Activated naive CD4-positive, alpha-beta T cell treated with anti-CD3 and anti-CD28 coated beads for 36 hours (primary cell): ENCODE results near the gene ERCC6L2. TPM values are rescaled to one million over a fixed set of nuclear protein-coding genes. Genes with fewer than 3 reads are reported as not detected.

ENCODE experiments used
- CTCF ChIA-PET: fragments of 350-600 bp; sonication (Branson Sonifier 250); formaldehyde crosslinking; loops from one replicate; lab custom pipeline; 2021; ENCODE audit warnings: antibody characterized with exemption; lab: Charles Lee
- DNase-seq: peaks from one replicate; pipeline ENCODE4 v3.0.0-alpha.2; 2020
- H3K27ac Mint-ChIP-seq: one replicate; pipeline ENCODE4 v1.8.0; 2021; ENCODE audit warnings: mild to moderate bottlenecking, mixed read lengths
- H3K27me3 Mint-ChIP-seq: one replicate; pipeline ENCODE4 v1.8.0; 2021; ENCODE audit warnings: low read depth, mixed read lengths
- H3K36me3 Mint-ChIP-seq: one replicate; pipeline ENCODE4 v1.8.0; 2021; ENCODE audit warnings: low read depth, mixed read lengths
- H3K4me1 Mint-ChIP-seq: one replicate; pipeline ENCODE4 v1.8.0; 2021; ENCODE audit warnings: low read depth, mixed read lengths
- H3K4me3 Mint-ChIP-seq: one replicate; pipeline ENCODE4 v1.8.0; 2021; ENCODE audit warnings: mild to moderate bottlenecking, moderate library complexity, mixed read lengths
- H3K9me3 Mint-ChIP-seq: one replicate; pipeline ENCODE4 v1.8.0; 2021; ENCODE audit warnings: mixed read lengths
- intact Hi-C: fragments of 100-400 bp; cut with micrococcal nuclease; formaldehyde crosslinking; loops from one replicate; pipeline ENCODE4 v1.15.1; 2023
- total RNA-seq, 2 experiments: library from RNA; stranded (reverse); gene quantifications; one replicate each; pipeline ENCODE4 v1.2.3, GENCODE V29; 2021

The ERCC6L2 gene
- total RNA-seq, 2 experiments from 2014 or later = 20.3 to 20.6 TPM

DNA sequence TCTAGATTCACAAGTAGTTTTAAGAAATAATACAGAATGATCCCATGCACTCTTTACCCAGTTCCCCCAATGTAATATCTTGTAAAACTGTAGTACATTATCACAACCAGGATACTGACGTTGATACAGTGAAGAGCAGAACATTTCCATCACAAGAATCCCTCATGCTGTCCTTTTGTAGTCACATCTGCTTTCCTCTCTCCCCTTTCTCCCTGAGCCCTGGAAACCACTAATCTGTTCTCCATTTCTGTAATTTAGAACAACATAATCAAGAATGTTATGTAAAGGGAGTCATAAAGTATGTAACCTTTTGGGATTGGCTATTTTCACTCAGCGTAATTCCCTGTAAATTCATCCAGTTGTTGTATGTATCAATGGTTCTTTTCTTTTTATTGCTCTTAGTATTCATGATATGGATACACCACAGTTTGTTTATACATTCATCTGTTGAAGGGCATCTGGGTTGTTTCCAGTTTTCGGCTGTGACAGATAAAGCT is 61.1 kb downstream of the ERCC6L2 start:
- DNase-seq = no peak

DNA sequence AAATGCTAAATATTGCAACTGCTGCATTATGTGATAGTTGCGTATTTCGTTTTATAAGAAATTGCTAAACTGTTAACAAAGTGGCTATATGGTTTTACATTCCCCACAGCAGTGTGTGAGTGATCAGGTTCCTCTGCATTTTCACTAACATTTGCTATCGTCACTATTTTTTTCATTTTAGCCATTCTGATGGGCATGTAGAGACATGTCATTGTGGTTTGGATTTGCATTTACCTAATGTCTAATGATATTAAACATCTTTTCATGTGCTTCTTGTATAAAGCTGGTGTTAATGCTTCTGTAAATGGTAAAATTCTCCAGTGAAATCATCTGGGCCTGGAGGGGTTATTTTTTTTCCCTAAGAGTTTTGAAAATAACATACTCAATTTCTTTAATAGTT is 61.6 kb downstream of the ERCC6L2 start:
- Mint-ChIP-seq H3K27ac (no peak overlapping the region), H3K27me3 (no peaks in the 10 kb centered on the region), H3K9me3 (peaks cover 9% of the 10 kb centered on the region), H3K4me1 (no peaks in the 10 kb centered on the region), H3K4me3 (no peak overlapping the region), H3K36me3 (peaks cover 74% of the 10 kb centered on the region)
- intact Hi-C loops = no loop called here
- DNase-seq = no peak
- CTCF ChIA-PET = no interaction called here

More for the DNA sequence above, 61.1 kb downstream of the ERCC6L2 start:
- H3K36me3 Mint-ChIP-seq = peaks cover 72% of the 10 kb centered on the region
- H3K4me1 Mint-ChIP-seq = no peaks in the 10 kb centered on the region
- H3K4me3 Mint-ChIP-seq = no peak overlapping the region
- H3K27me3 Mint-ChIP-seq = no peaks in the 10 kb centered on the region
- H3K27ac Mint-ChIP-seq = no peak overlapping the region
- CTCF ChIA-PET = no interaction called here
- intact Hi-C loops = no loop called here
- peaks cover 9% of the 10 kb centered on the region for H3K9me3 Mint-ChIP-seq

DNA sequence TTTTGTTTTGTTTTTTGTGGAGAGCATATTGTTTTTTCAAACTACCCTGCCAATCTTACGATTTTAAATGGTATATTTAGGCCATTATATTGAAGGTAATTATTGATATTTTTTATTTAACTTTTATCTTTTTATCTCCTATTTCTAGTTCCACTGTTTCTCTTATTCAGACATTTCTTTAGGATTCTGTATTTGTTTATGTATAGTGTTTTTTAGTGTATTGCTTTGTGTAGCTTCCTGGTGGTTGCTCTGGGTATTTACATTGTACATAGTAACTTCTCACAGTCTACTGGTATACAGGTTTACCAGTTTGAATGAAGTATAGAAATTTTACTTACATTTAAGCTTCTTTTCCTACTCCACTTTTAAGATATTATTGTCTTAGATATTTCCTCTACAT is 63.2 kb downstream of the ERCC6L2 start:
- Mint-ChIP-seq H3K9me3 (peaks cover 9% of the 10 kb centered on the region), H3K27me3 (no peaks in the 10 kb centered on the region), H3K36me3 (peaks cover 76% of the 10 kb centered on the region), H3K4me3 (no peak overlapping the region), H3K27ac (no peak overlapping the region), H3K4me1 (no peaks in the 10 kb centered on the region)
- DNase-seq = no peak
- intact Hi-C loops = no loop called here
- CTCF ChIA-PET = interaction anchor here (0.6 to 1.3 kb wide), 2 partner anchors 62 to 203 kb away, joined by 3 read pairs; no protein-coding TSS in a partner anchor

DNA sequence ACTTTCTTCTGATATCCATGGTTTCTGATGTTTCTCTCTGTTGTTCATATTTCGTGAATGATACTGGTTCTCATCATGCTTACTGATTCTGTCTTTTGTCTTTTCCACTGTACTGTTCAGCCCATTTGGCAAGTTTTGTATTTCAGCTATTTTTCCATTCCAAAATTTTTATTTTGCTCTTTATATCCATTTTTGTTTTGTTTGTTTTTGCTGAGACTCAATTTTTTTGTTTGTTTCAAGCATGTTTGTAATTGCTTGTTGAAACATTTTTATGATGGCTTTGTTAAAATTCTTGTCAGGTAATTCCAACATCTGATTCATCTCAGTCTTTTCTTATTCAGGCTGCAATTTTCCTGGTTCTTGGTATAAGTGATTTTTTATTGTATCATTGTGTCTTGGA is 64.0 kb downstream of the ERCC6L2 start:
- no peaks in the 10 kb centered on the region for H3K27me3 Mint-ChIP-seq
- H3K36me3 Mint-ChIP-seq = peaks cover 80% of the 10 kb centered on the region
- intact Hi-C loops = no loop called here
- no peaks in the 10 kb centered on the region for H3K4me1 Mint-ChIP-seq
- H3K9me3 Mint-ChIP-seq = peaks cover 9% of the 10 kb centered on the region
- no peak for DNase-seq
- CTCF ChIA-PET = interaction anchor here (1.2 kb wide), 1 partner anchor 96 kb away, joined by 3 read pairs; no protein-coding TSS in a partner anchor
- no peak overlapping the region for H3K27ac Mint-ChIP-seq
- H3K4me3 Mint-ChIP-seq = no peak overlapping the region

DNA sequence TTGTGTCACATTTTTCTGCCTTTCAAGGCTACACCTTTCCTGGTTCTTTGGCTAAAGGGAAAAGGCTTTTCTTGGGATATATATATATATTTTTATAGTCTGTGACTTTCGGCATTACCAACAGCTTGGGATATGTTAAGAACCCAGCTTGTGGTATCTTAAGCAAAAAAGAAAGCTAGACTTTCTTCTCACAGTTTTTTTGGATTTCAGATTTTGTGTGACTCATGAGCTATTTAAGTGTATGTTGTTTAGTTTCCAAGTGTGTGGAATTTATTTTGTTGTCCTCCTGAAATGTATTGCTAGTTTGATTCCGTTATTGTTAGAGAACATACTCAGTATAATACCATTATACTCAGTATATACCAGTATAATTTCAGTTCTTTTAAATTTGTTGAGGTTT is 64.8 kb downstream of the ERCC6L2 start:
- Mint-ChIP-seq H3K27me3 (no peaks in the 10 kb centered on the region), H3K27ac (no peak overlapping the region), H3K9me3 (peaks cover 11% of the 10 kb centered on the region), H3K36me3 (peaks cover 80% of the 10 kb centered on the region), H3K4me3 (no peak overlapping the region), H3K4me1 (no peaks in the 10 kb centered on the region)
- intact Hi-C loops = no loop called here
- no peak for DNase-seq
- CTCF ChIA-PET = interaction anchor here (0.6 to 1.2 kb wide), 3 partner anchors 39 to 95 kb away, joined by 3 to 4 read pairs (median 3); no protein-coding TSS in a partner anchor

DNA sequence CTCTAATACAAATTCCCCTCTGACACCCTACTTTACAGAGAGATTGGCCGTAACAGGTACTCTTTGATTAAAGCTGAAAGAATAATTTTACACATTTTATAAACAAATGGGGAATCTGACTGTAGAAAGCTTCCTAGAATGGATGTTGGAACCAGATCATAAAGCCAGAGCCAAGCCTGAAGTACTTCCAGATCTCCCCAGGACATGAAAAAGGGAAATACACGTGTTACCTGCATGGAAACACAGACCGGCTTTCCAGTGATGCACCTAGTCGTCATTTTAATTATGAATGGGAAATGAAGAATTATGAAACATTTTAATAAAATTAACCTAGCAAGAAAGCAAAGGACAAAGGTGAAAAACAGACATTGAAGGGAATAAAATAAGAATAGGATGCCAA is 66.5 kb downstream of the ERCC6L2 start:
- intact Hi-C loops = no loop called here
- H3K27me3 Mint-ChIP-seq = no peaks in the 10 kb centered on the region
- DNase-seq = no peak
- peaks cover 81% of the 10 kb centered on the region for H3K36me3 Mint-ChIP-seq
- no peak overlapping the region for H3K4me3 Mint-ChIP-seq
- H3K27ac Mint-ChIP-seq = no peak overlapping the region
- CTCF ChIA-PET = no interaction called here
- H3K9me3 Mint-ChIP-seq = peaks cover 15% of the 10 kb centered on the region
- no peaks in the 10 kb centered on the region for H3K4me1 Mint-ChIP-seq

DNA sequence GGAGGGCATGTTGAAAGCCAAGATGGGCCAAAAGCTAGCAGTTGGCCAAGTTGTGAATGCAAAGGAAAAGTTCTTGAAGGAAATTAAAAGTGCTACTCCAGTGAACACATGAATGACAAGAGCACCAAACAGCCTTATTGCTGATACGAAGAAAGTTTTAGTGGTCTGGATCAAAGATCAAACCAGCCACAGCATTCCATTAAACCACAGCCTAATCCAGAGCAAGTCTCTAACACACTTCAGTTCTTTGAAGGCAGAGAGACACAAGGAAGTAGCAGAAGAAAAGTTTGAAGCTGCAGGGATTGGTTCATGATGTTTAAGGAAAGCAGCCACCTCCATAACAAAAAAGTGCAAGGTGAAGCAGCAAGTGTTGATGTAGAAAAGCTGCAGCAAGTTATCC is 71.6 kb downstream of the ERCC6L2 start:
- Mint-ChIP-seq H3K27me3 (no peaks in the 10 kb centered on the region), H3K9me3 (peaks cover 18% of the 10 kb centered on the region)
- intact Hi-C loops = no loop called here

DNA sequence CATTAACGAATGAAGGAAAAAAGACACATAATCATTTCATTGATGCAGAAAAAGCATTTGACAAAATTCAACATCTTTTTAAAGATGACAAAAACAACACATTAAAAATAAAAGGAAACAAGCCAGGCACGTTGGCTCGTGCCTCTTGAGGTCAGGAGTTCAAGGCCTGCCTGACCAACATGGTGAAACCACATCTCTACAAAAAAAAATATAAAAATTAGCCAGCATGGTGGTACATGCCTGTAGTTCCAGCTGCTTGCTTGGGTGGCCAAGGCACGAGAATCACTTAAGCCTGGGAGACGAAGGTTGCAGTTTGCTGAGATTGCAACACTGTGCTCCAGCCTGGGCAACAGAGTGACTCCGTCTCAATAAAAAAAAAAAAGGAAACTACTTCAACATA is 77.0 kb downstream of the ERCC6L2 start:
- CTCF ChIA-PET = interaction anchor here (0.9 kb wide), 1 partner anchor 77 kb away, joined by 3 read pairs; the partner anchor contains the start of gene ERCC6L2
- H3K36me3 Mint-ChIP-seq = peaks cover 68% of the 10 kb centered on the region
- no peaks in the 10 kb centered on the region for H3K27me3 Mint-ChIP-seq
- H3K4me1 Mint-ChIP-seq = peaks cover 18% of the 10 kb centered on the region
- H3K4me3 Mint-ChIP-seq = no peak overlapping the region
- DNase-seq = no peak
- peaks cover 18% of the 10 kb centered on the region for H3K9me3 Mint-ChIP-seq
- no peak overlapping the region for H3K27ac Mint-ChIP-seq
- intact Hi-C loops = loop anchor here (5.0 kb wide), 1 partner anchor 75 kb away; the partner anchor contains the start of gene ERCC6L2

More for the DNA sequence above, 71.6 kb downstream of the ERCC6L2 start:
- no peak for DNase-seq
- Mint-ChIP-seq H3K4me3 (no peak overlapping the region), H3K27ac (no peak overlapping the region), H3K4me1 (peaks cover 7% of the 10 kb centered on the region), H3K36me3 (peaks cover 85% of the 10 kb centered on the region)
- CTCF ChIA-PET = interaction anchor here (0.6 kb wide), 1 partner anchor 151 kb away, joined by 3 read pairs; no protein-coding TSS in a partner anchor

DNA sequence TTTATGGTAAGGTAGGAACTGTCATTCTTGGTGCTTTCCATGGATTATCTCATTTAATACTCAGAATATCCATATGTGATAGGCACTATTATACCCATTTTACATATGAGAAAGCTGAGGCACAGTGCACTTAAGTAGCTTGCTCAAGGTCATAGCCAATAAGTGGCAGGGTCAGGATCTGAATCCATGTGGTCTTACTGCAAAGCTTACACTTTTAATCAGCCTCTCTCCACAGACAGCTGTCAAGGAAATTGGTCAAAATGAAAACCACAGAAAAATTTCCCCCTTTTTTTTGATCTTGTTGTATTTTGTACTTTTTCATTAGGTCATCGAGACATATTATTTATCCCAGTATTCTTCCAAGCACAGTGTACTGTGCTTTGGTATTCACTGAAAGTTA is 78.5 kb downstream of the ERCC6L2 start:
- no peak for DNase-seq
- peaks cover 64% of the 10 kb centered on the region for H3K36me3 Mint-ChIP-seq
- H3K4me3 Mint-ChIP-seq = no peak overlapping the region
- peak overlapping the region; percentile 64 for H3K27ac Mint-ChIP-seq
- CTCF ChIA-PET = no interaction called here
- peaks cover 18% of the 10 kb centered on the region for H3K4me1 Mint-ChIP-seq
- no peaks in the 10 kb centered on the region for H3K27me3 Mint-ChIP-seq
- intact Hi-C loops = loop anchor here (2.0 to 5.0 kb wide), 3 partner anchors 55 to 77 kb away; partner anchors contain the start of gene ERCC6L2
- peaks cover 14% of the 10 kb centered on the region for H3K9me3 Mint-ChIP-seq

DNA sequence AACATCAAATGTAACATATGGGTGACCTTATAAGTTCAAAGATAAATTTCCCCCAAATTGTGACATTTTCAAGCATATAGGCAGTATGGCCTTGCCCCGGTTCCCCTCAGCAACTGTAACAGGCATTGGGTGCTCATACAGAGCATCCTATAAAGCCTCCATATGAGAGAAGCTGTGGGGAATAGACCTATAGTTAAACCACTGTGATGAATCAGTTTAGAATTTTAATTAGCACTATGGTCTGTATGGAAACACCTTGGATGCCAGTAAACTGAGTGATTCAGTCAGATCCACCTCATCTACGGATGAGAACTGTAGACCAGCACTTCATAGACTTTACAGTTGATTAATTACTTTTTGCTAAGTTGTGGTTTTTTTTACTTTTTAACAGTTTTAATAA is 79.4 kb downstream of the ERCC6L2 start:
- DNase-seq = peak; percentile 26
- Mint-ChIP-seq H3K9me3 (peaks cover 11% of the 10 kb centered on the region), H3K27me3 (no peaks in the 10 kb centered on the region), H3K36me3 (peaks cover 58% of the 10 kb centered on the region), H3K27ac (peak overlapping the region; percentile 64), H3K4me3 (no peak overlapping the region), H3K4me1 (peaks cover 18% of the 10 kb centered on the region)
- CTCF ChIA-PET = no interaction called here
- intact Hi-C loops = loop anchor here (2.0 to 5.0 kb wide), 3 partner anchors 54 to 78 kb away; partner anchors contain the start of gene ERCC6L2

DNA sequence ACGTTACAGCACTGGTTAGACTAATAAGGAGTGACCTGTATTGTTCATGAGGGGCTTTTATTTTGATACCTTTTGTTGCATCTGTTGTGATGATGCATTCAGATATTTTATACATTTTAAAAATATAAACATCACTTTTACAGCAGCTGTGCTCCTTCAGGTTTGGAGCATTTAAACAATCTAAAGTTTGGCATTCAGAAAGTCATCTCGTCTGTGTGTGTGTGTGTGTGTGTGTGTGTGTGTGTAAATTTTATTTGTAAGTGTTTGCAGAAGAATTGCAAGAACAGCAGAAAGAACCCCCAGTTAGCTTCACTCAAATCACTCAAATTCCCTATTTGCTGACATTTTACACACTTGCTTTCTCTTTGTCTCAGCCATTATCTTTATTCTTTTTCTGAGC is 87.4 kb downstream of the ERCC6L2 start:
- H3K27me3 Mint-ChIP-seq = no peaks in the 10 kb centered on the region
- H3K36me3 Mint-ChIP-seq = peaks cover 37% of the 10 kb centered on the region
- CTCF ChIA-PET = no interaction called here
- intact Hi-C loops = no loop called here
- H3K27ac Mint-ChIP-seq = no peak overlapping the region
- no peak for DNase-seq
- H3K4me3 Mint-ChIP-seq = no peak overlapping the region
- H3K4me1 Mint-ChIP-seq = no peaks in the 10 kb centered on the region
- peaks cover 10% of the 10 kb centered on the region for H3K9me3 Mint-ChIP-seq

DNA sequence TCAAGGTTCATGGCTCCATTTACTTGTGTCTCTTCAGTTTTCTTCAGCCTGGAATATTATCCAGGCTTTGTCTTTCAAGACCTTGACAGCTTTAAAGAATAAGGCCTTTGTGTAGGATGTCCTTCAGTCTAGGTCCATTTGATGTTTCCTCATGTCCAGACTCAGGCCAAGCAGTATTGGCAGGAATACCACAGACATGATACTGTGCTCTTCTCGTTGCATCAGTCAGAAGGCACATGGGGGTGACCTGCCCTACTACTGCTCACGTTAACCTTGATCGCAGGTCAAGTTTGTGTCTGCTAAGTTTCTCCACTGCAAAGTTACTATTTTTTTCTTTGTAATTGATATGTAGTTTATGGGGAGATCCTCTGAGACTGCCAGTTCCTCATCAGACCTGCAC is 88.2 kb downstream of the ERCC6L2 start:
- no peak for DNase-seq
- peaks cover 9% of the 10 kb centered on the region for H3K9me3 Mint-ChIP-seq
- H3K27ac Mint-ChIP-seq = no peak overlapping the region
- H3K27me3 Mint-ChIP-seq = no peaks in the 10 kb centered on the region
- H3K4me1 Mint-ChIP-seq = no peaks in the 10 kb centered on the region
- H3K36me3 Mint-ChIP-seq = peaks cover 30% of the 10 kb centered on the region
- CTCF ChIA-PET = no interaction called here
- intact Hi-C loops = no loop called here
- H3K4me3 Mint-ChIP-seq = no peak overlapping the region

DNA sequence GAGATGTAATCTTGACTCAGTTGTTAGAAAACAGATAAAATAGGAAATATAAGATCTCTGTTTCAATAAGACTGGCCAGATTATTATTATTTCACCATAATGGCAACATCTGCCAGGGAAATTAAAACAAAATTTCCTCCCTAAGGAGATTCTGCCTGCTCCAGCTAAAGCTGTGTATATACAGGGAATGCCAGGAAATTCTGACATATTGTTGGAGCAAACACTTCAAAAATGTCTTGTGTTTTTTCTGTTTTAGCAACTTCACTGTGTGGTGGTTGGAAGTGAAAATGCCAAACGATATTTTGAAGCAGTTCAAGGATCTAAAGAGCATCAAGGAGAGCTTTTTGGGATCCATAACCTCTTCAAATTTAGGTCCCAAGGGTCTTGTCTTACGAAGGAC is 90.8 kb downstream of the ERCC6L2 start:
- H3K4me1 Mint-ChIP-seq = no peaks in the 10 kb centered on the region
- CTCF ChIA-PET = no interaction called here
- DNase-seq = no peak
- intact Hi-C loops = no loop called here
- H3K9me3 Mint-ChIP-seq = peaks cover 2% of the 10 kb centered on the region
- peaks cover 20% of the 10 kb centered on the region for H3K36me3 Mint-ChIP-seq
- no peaks in the 10 kb centered on the region for H3K27me3 Mint-ChIP-seq
- no peak overlapping the region for H3K27ac Mint-ChIP-seq
- no peak overlapping the region for H3K4me3 Mint-ChIP-seq
